GM18508 (cell line): ENCODE measurements around the gene RBM33.
"Not testable (repeated sequence)": the region's sequence is repeated elsewhere in the genome, so short reads cannot be mapped to it uniquely, and the experiment has no call there.

Experiments
- ATAC-seq: cut with Tn5 transposase; IDR thresholded peaks from one replicate; pipeline ENCODE4 v1.9.1; 2021; ENCODE audit warnings: moderate number of reproducible peaks; ENCODE audit not compliant: insufficient read depth, unreplicated experiment

The RBM33 gene

GRCh38 chr7:155814316-155815276 lies 170.1 kb downstream of the RBM33 start:
- no peak for ATAC-seq

GRCh38 chr7:155815332-155816191 lies 171.1 kb downstream of the RBM33 start:
- ATAC-seq = peak; percentile 86

- ATAC-seq = no peak
Measured at GRCh38 chr7:155816192-155816508, 171.7 kb downstream of the RBM33 start.

GRCh38 chr7:155816996-155817395 lies 172.5 kb downstream of the RBM33 start:
- ATAC-seq = no peak

GRCh38 chr7:155817515-155817914 lies 173.1 kb downstream of the RBM33 start:
- not testable (repeated sequence) for ATAC-seq

GRCh38 chr7:155818154-155818819 lies 173.8 kb downstream of the RBM33 start:
- ATAC-seq = no peak

GRCh38 chr7:155818820-155819168 lies 174.3 kb downstream of the RBM33 start:
- ATAC-seq = no peak

- no peak for ATAC-seq
Measured at GRCh38 chr7:155819186-155819585, 174.7 kb downstream of the RBM33 start.

- no peak for ATAC-seq
Measured at GRCh38 chr7:155820246-155820645, 175.8 kb downstream of the RBM33 start.

- ATAC-seq = no peak
Measured at GRCh38 chr7:155820788-155821187, 176.3 kb downstream of the RBM33 start.

GRCh38 chr7:155821851-155822250 lies 177.4 kb downstream of the RBM33 start:
- no peak for ATAC-seq

- ATAC-seq = no peak
Measured at GRCh38 chr7:155824227-155824886, 179.9 kb downstream of the RBM33 start.

- ATAC-seq = no peak
Measured at GRCh38 chr7:155825336-155825735, 180.9 kb downstream of the RBM33 start.

GRCh38 chr7:155829796-155830470 lies 185.5 kb downstream of the RBM33 start:
- ATAC-seq = no peak
